Erythroblast (primary cell): ENCODE measurements around the gene RIMBP3B.
"Not testable (repeated sequence)": the region's sequence is repeated elsewhere in the genome, so short reads cannot be mapped to it uniquely, and the experiment has no call there.

Experiments
- GATA1 ChIP-seq: IDR thresholded peaks from 2 replicates; pipeline ENCODE4 v1.6.1; 2011; ENCODE audit warnings: low read depth, mild to moderate bottlenecking, control low read depth, low read length, moderate library complexity
- POLR2A ChIP-seq: IDR thresholded peaks from 2 replicates; pipeline ENCODE4 v1.6.1; 2011; ENCODE audit warnings: mild to moderate bottlenecking, low read length

DNA sequence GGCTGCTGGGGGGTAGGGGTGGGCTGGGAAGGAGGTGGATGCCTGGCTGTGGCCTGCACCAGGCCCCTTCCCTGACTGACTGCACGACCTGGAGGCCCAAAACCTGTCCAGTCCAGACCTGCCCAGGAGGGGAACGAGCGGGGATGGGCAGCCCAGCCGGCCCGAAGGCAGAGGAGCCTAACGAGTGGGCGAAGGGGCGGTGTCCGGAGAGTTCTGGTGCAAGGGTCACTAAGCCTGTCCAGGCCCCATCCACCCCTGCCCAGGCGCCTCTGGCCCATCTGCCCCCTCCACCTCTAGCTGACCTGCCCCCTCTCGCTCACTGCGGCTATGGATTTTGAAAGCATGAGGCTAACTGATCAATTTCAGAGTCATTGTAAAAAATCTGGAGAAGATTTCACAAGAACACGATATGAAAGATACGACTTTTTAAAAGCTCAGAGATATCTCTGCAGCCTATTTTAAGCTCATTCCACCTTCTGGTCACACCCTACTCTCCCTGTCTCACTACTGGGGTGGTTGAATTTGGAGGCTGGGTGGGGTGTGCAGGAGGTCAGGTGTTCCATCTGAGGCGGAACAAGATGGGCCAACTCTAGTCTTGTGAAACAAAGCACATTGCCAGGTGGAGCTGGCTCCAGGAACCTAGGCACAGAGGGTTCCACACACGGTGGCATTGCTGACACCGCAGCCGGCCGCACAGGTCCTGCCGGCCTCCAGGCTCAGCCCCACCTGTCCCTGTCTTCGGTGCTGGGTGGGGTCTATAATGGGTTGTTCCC is 17.8 kb downstream of the RIMBP3B start:
- TF ChIP-seq POLR2A, GATA1: not testable (repeated sequence)
